Measurements from ENCODE around the gene MRPL39. TPM values are rescaled to one million over a fixed set of nuclear protein-coding genes. Genes with fewer than 3 reads are reported as not detected.
A peak's percentile ranks its signal among the peaks of the same experiment; 100 is the strongest.

MRPL39 gene
- 10 to 100 TPM; 38.4 to 65.4 (median 53.7) TPM for polyA plus RNA-seq (ENCODE audit: low read depth in 6 of 6)

GRCh38 chr21:25607151-25608043 lies at the start of gene MRPL39:
MRPL39 (minus strand) TSS chr21:25607481; CDS start chr21:25607475, 6 bp downstream.
- H3K27ac Mint-ChIP-seq = peak within 1 kb of the TSS; percentile 97 to 99 (median 99)
- DNase-seq (peak; percentile 85), ATAC-seq (ENCODE audit: low read depth in 2 of 2) (peak; percentile 85 to 86)
- no peaks in the 10 kb centered on the region for H3K9me3 Mint-ChIP-seq
- H3K27me3 Mint-ChIP-seq = no peaks in the 10 kb centered on the region
- peaks cover 16 to 44% (median 30%) of the 10 kb centered on the region in 3 donors for H3K4me1 Mint-ChIP-seq
- H3K4me3 Mint-ChIP-seq = peak within 1 kb of the TSS; percentile 95 to 100 (median 100)
- peaks cover 4 to 18% of the 10 kb centered on the region in 2 donors for H3K36me3 Mint-ChIP-seq

DNA sequence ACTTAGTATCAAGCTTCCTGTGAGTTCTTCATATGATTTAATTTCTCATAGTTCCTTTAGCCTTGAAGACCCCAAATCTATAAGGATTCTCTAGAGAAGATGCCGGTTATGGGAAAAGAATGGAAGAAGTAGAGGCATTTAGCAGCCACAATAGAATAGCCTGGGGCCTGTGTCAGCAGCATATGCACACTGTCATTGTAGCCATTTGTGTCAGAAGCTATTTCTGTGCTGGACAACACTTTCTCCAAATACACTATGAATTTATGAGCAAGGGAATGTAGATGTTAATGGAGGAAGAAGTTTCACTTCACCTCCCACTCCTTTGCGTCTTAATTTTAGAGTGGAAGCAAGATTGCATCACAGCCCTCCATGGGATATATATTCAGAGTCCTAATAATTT lies 49.1 kb upstream of the MRPL39 start:
- DNase-seq = no peak
- Mint-ChIP-seq H3K4me3 (no peak overlapping the region), H3K36me3 (no peaks in the 10 kb centered on the region), H3K9me3 (peaks cover 0 to 4% (median 3%) of the 10 kb centered on the region in 7 donors), H3K4me1 (no peaks in the 10 kb centered on the region), H3K27me3 (no peaks in the 10 kb centered on the region), H3K27ac (no peak overlapping the region)
- no peak for ATAC-seq (ENCODE audit: low read depth in 2 of 2)

DNA sequence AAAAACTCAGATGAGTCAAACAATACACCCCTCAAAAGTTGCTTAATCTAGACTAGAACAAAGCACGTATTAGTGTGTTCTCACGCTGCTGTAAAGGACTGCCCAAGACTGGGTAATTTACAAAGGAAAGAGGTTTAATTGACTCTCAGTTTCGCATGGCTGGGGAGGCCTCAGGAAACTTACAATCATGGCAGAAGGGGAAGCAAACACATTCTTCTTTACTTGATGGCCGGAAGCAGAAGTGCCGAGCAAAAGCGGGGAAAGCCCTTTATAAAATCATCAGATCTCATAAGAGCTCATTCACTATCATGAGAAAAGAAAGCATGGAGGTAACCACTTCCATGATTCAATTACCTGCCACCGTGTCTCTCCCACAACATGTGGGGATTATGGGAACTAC lies 41.9 kb upstream of the MRPL39 start:
- ATAC-seq (ENCODE audit: low read depth in 2 of 2) (peak; percentile 35 to 40), DNase-seq (no peak)
- no peaks in the 10 kb centered on the region for H3K36me3 Mint-ChIP-seq
- H3K4me1 Mint-ChIP-seq = peaks cover 23 to 33% (median 29%) of the 10 kb centered on the region in 3 donors
- H3K27me3 Mint-ChIP-seq = no peaks in the 10 kb centered on the region
- H3K9me3 Mint-ChIP-seq = no peaks in the 10 kb centered on the region
- peak overlapping the region in 3 of 6 donors; percentile 24 to 89 (median 86) for H3K27ac Mint-ChIP-seq
- H3K4me3 Mint-ChIP-seq = peak overlapping the region in 1 of 8 donors; percentile 60

- H3K4me1 Mint-ChIP-seq = peaks cover 23 to 33% (median 29%) of the 10 kb centered on the region in 3 donors
- no peaks in the 10 kb centered on the region for H3K9me3 Mint-ChIP-seq
- DNase-seq (peak; percentile 24), ATAC-seq (ENCODE audit: low read depth in 2 of 2) (peak; percentile 63 to 75)
- no peaks in the 10 kb centered on the region for H3K27me3 Mint-ChIP-seq
- H3K27ac Mint-ChIP-seq = peak overlapping the region in 4 of 6 donors; percentile 6 to 72 (median 61)
- peak overlapping the region; percentile 15 to 86 (median 70) for H3K4me3 Mint-ChIP-seq
- H3K36me3 Mint-ChIP-seq = no peaks in the 10 kb centered on the region
Observed at GRCh38 chr21:25647647-25648046, 40.4 kb upstream of the MRPL39 start.

GRCh38 chr21:25646474-25646873 lies 39.2 kb upstream of the MRPL39 start:
- ATAC-seq (ENCODE audit: low read depth in 2 of 2) = no peak
- Mint-ChIP-seq H3K36me3 (no peaks in the 10 kb centered on the region), H3K27ac (peak overlapping the region in 1 of 6 donors; percentile 17), H3K4me1 (peaks cover 23 to 33% (median 29%) of the 10 kb centered on the region in 3 donors), H3K9me3 (no peaks in the 10 kb centered on the region), H3K27me3 (no peaks in the 10 kb centered on the region), H3K4me3 (peak overlapping the region in 1 of 8 donors; percentile 41)
- no peak for DNase-seq

DNA sequence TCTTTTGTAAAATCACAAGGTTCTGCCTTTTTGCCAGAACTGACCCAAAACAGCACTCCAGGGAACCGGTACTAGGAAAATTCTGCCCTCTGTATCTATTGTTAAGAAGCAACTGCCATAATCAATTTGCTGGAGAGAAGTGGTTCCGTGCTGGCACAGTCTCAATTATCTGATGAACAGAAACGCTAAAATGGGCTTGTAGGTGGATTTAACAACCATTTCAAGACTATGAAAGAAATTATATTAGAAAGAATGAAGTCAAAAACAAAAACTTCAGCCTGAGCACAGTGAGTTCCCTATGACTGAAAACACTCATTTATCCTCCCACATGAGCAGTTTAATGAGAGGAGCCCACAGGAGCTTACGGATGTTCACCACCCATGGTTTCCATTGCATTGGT lies 36.2 kb upstream of the MRPL39 start:
- no peak overlapping the region for H3K4me3 Mint-ChIP-seq
- peak overlapping the region in 1 of 6 donors; percentile 53 for H3K27ac Mint-ChIP-seq
- H3K36me3 Mint-ChIP-seq = no peaks in the 10 kb centered on the region
- ATAC-seq (ENCODE audit: low read depth in 2 of 2) (no peak), DNase-seq (no peak)
- no peaks in the 10 kb centered on the region for H3K27me3 Mint-ChIP-seq
- H3K4me1 Mint-ChIP-seq = peaks cover 27 to 37% (median 35%) of the 10 kb centered on the region in 3 donors
- H3K9me3 Mint-ChIP-seq = no peaks in the 10 kb centered on the region

DNA sequence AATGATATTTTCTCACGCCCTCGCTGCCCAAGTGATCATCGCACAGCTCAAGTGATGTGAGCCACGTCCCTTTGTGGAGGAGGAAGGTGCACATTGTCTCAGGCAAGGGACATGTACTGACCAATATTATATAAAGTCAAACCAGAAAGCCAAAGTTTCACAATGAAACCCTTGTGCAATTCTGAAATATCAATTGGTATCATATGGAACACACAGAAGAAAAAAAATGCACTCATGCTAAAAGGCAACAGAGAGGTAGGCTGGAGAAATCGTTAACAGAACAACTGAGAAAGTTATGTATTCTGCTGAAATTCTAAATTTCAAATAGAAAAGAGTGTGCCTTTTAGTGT lies 33.6 kb upstream of the MRPL39 start:
- Mint-ChIP-seq H3K4me1 (peaks cover 14 to 19% (median 17%) of the 10 kb centered on the region in 3 donors), H3K27me3 (peaks cover 0 to 9% (median 4%) of the 10 kb centered on the region in 3 donors), H3K36me3 (no peaks in the 10 kb centered on the region), H3K27ac (peak overlapping the region in 4 of 6 donors; percentile 1 to 37 (median 15)), H3K9me3 (no peaks in the 10 kb centered on the region), H3K4me3 (peak overlapping the region; percentile 76 to 95 (median 87))
- ATAC-seq (ENCODE audit: low read depth in 2 of 2) (no peak), DNase-seq (no peak)

GRCh38 chr21:25640202-25640942 lies 33.1 kb upstream of the MRPL39 start:
- peak; percentile 13 to 15 for ATAC-seq (ENCODE audit: low read depth in 2 of 2)
- H3K27ac Mint-ChIP-seq = peak overlapping the region in 5 of 6 donors; percentile 1 to 92 (median 28)
- H3K4me3 Mint-ChIP-seq = peak overlapping the region; percentile 76 to 95 (median 87)
- H3K9me3 Mint-ChIP-seq = no peaks in the 10 kb centered on the region
- H3K4me1 Mint-ChIP-seq = peaks cover 14 to 19% (median 17%) of the 10 kb centered on the region in 3 donors
- H3K27me3 Mint-ChIP-seq = peaks cover 0 to 11% (median 6%) of the 10 kb centered on the region in 3 donors
- no peaks in the 10 kb centered on the region for H3K36me3 Mint-ChIP-seq
- DNase-seq = no peak

DNA sequence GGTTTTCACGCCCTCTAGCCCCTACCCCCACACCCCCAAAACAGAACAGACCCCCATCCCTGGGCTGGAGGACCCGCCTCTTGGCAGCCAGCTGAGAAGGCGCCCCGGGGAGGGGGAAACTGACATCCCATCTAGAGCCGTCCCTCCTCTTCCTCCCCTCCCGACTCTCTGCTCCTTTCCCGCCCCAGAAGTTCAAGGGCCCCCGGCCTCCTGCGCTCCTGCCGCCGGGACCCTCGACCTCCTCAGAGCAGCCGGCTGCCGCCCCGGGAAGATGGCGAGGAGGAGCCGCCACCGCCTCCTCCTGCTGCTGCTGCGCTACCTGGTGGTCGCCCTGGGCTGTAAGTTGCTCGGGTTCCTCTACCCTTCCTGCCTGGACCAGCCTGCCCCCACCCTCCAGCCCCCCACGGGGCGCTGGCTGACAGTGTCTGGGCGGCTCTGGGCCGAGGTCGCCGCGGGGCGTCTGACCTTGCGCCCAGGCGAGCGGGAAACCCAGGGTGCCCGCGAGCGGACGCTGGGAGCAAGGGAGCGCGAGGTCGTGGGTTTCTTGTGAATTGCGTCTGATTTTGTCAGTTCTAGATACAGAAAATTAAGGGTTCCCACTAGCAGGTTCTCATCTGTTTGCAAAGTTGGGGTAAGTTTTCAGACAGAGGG lies 32.4 kb upstream of the MRPL39 start:
- peak; percentile 70 for DNase-seq
- H3K4me3 Mint-ChIP-seq = peak overlapping the region; percentile 76 to 95 (median 87)
- peak; percentile 87 for ATAC-seq (ENCODE audit: low read depth in 2 of 2)
- peaks cover 0 to 18% (median 6%) of the 10 kb centered on the region in 3 donors for H3K27me3 Mint-ChIP-seq
- peaks cover 14 to 19% (median 17%) of the 10 kb centered on the region in 3 donors for H3K4me1 Mint-ChIP-seq
- peak overlapping the region in 4 of 6 donors; percentile 28 to 92 (median 63) for H3K27ac Mint-ChIP-seq
- H3K36me3 Mint-ChIP-seq = no peaks in the 10 kb centered on the region
- no peaks in the 10 kb centered on the region for H3K9me3 Mint-ChIP-seq

DNA sequence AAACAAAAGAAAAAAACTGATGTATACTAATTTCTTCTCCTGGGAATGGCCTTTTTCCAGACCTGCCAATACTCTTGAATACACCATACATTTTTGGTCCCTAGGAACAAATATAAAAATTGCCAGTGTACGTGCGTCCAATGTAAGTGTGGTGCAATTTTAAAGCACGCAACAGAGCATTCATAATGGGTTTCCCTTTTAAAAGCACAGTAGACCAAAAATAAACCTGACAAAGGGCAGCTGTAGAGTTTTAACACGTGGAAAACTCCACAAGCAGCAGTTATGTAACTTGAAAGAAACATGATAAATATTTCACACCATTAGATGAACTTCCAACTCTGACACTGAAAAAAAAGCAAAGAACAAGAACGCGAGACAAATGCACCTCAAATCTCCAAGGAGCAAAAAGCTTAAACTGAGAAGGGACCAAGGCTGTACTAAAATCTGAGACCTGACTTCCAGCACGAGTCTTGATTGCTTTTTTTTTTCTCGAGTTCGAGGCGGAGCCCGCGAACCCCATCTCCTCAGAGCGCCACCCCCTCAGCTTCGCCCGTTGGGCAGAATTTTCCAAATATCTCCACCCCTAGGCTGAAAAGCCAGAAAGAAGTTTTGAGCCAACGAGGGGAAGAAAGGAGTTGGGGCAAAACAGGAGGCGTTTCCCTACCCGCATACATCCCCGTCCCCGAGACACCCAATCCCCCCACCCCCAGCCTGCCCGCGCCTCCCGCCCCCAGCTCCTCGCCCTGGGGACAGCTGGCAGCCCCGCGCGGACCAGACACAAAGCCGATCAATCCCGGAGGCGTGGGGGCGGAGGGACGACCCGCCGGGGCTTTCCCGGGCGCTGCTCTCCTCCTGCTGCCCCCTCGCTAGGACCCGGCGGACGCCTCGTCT lies 31.6 kb upstream of the MRPL39 start, which contains the start of gene JAM2:
JAM2 (plus strand) TSS at position 599 of the 891 bp plus-strand sequence. CDS start 564 bp downstream, outside the sequence.
- Mint-ChIP-seq H3K27ac (peak within 1 kb of the TSS; percentile 28 to 92 (median 72)), H3K4me3 (peak within 1 kb of the TSS; percentile 76 to 95 (median 87)), H3K27me3 (peaks cover 0 to 21% (median 6%) of the 10 kb centered on the region in 3 donors), H3K36me3 (no peaks in the 10 kb centered on the region), H3K4me1 (peaks cover 14 to 19% (median 17%) of the 10 kb centered on the region in 3 donors), H3K9me3 (no peaks in the 10 kb centered on the region)
- peak; percentile 57 for DNase-seq
- peak; percentile 62 to 65 for ATAC-seq (ENCODE audit: low read depth in 2 of 2)

DNA sequence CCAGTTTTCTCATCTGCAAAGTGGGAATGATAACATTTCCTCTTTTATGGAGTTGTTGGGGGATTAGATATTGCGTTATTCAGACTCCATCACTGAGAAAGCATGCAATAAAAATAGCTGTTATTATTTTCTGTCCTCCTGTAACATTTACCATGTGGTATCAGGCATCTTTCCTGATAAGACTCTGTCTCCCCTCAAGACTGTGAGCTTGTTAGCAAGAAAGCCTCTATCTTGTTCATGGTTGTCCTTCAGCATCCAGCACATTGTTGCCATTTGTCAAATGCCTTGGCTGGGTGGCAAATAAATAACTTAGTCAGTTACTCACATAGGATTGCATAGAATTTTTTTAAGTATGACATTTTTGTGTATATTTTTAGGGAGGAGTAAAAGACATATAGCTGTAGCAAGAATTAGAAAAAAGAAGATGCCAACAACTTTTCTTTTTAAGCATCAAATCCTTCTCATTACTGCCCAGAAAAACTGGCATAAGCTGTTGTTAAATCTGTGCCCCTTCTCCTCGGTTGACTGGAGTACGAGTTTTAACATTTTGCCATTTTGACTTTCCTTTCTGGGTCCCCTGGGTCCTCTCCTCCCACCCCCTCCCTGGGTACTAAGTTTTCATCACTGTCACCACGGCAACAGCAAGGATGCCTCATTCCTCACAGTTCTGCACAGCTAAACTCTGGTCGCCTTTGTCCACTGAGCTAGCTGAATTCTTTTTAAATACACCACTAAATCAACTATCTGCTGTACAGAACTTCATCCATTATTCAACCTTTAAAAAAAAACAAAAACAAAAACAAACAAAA lies 30.8 kb upstream of the MRPL39 start:
- no peak for ATAC-seq (ENCODE audit: low read depth in 2 of 2)
- H3K27me3 Mint-ChIP-seq = peaks cover 0 to 21% (median 6%) of the 10 kb centered on the region in 3 donors
- H3K9me3 Mint-ChIP-seq = no peaks in the 10 kb centered on the region
- H3K36me3 Mint-ChIP-seq = no peaks in the 10 kb centered on the region
- peak overlapping the region; percentile 76 to 95 (median 87) for H3K4me3 Mint-ChIP-seq
- H3K27ac Mint-ChIP-seq = peak overlapping the region in 5 of 6 donors; percentile 28 to 90 (median 78)
- peak; percentile 44 for DNase-seq
- peaks cover 14 to 19% (median 17%) of the 10 kb centered on the region in 3 donors for H3K4me1 Mint-ChIP-seq
